WTC11 (cell line): ENCODE results near the gene NPAS3. TPM values are rescaled to one million over a fixed set of nuclear protein-coding genes. Genes with fewer than 3 reads are reported as not detected.

Source experiments
- ATAC-seq: fragments of 200-7000 bp; cut with Tn5 transposase; 2 replicates; pipeline ENCODE4 v1.10.0; 2021; ENCODE audit warnings: mild to moderate bottlenecking, moderate library complexity
- CTCF ChIA-PET: fragments of 300-600 bp; sonication (Branson Sonifier 250); formaldehyde crosslinking; loops from one replicate; lab custom pipeline; 2021; ENCODE audit warnings: antibody characterized with exemption; lab: Charles Lee
- POLR2A ChIA-PET: fragments of 350-600 bp; sonication (Branson Sonifier 250); formaldehyde crosslinking; loops from one replicate; lab custom pipeline; 2021; ENCODE audit warnings: antibody characterized with exemption; lab: Charles Lee
- DNase-seq: peaks from one replicate; pipeline ENCODE4 v3.0.0; 2021; ENCODE audit warnings: low spot score
- H3K27ac Mint-ChIP-seq: 2 replicates; pipeline ENCODE4 v1.8.0; 2021; ENCODE audit warnings: mixed read lengths
- H3K27me3 Mint-ChIP-seq: 2 replicates; pipeline ENCODE4 v1.8.0; 2021; ENCODE audit warnings: low read depth, mild to moderate bottlenecking, moderate library complexity, mixed read lengths
- H3K36me3 Mint-ChIP-seq: 2 replicates; pipeline ENCODE4 v1.8.0; 2021; ENCODE audit warnings: mixed read lengths
- H3K4me1 Mint-ChIP-seq: 2 replicates; pipeline ENCODE4 v1.8.0; 2022; ENCODE audit warnings: mixed read lengths
- H3K4me3 Mint-ChIP-seq: 2 replicates; pipeline ENCODE4 v1.8.0; 2021; ENCODE audit warnings: mild to moderate bottlenecking, moderate library complexity, mixed read lengths
- H3K9me3 Mint-ChIP-seq: 2 replicates; pipeline ENCODE4 v1.8.0; 2021; ENCODE audit warnings: mixed read lengths
- CBFB ChIP-seq: sonication (generic); formaldehyde crosslinking; IDR thresholded peaks from 2 replicates; pipeline ENCODE4 v1.8.1; 2022; ENCODE audit warnings: mild to moderate bottlenecking, low read depth, missing genetic modification reagents
- E2F1 ChIP-seq: sonication (generic); formaldehyde crosslinking; IDR thresholded peaks from 2 replicates; pipeline ENCODE4 v1.8.0; 2022; ENCODE audit warnings: mild to moderate bottlenecking, missing genetic modification reagents
- ERG ChIP-seq: fragments of 250-450 bp; sonication (Bioruptor Pico); IDR thresholded peaks from 2 replicates; pipeline ENCODE4 v1.8.0; 2021; ENCODE audit warnings: mild to moderate bottlenecking
- ETV6 ChIP-seq: sonication (generic); formaldehyde crosslinking; IDR thresholded peaks from 2 replicates; pipeline ENCODE4 v1.8.1; 2022; ENCODE audit warnings: mild to moderate bottlenecking, missing genetic modification reagents
- FOXP1 ChIP-seq: sonication (generic); formaldehyde crosslinking; IDR thresholded peaks from 2 replicates; pipeline ENCODE4 v1.8.0; 2022; ENCODE audit warnings: missing genetic modification reagents, mild to moderate bottlenecking, moderate library complexity, borderline replicate concordance
- IRF2 ChIP-seq: sonication (generic); formaldehyde crosslinking; IDR thresholded peaks from 2 replicates; pipeline ENCODE4 v1.8.0; 2022; ENCODE audit warnings: low read depth, missing genetic modification reagents, borderline replicate concordance
- MAX ChIP-seq: sonication (generic); formaldehyde crosslinking; IDR thresholded peaks from 2 replicates; pipeline ENCODE4 v1.8.0; 2022; ENCODE audit warnings: mild to moderate bottlenecking, missing genetic modification reagents
- MXD4 ChIP-seq: fragments of 250-450 bp; sonication (Bioruptor Pico); IDR thresholded peaks from 2 replicates; pipeline ENCODE4 v1.8.0; 2021; ENCODE audit warnings: mild to moderate bottlenecking, moderate library complexity, borderline replicate concordance
- PREB ChIP-seq: sonication (generic); formaldehyde crosslinking; IDR thresholded peaks from 2 replicates; pipeline ENCODE4 v1.8.1; 2022; ENCODE audit warnings: mild to moderate bottlenecking, missing genetic modification reagents, moderate library complexity, borderline replicate concordance
- RELA ChIP-seq: sonication (generic); formaldehyde crosslinking; IDR thresholded peaks from 2 replicates; pipeline ENCODE4 v1.8.1; 2022; ENCODE audit warnings: missing genetic modification reagents, mild to moderate bottlenecking, borderline replicate concordance
- RORB ChIP-seq: fragments of 250-450 bp; sonication (Bioruptor Pico); IDR thresholded peaks from 2 replicates; pipeline ENCODE4 v1.9.0; 2021; ENCODE audit warnings: mild to moderate bottlenecking
- TEAD4 ChIP-seq: sonication (generic); formaldehyde crosslinking; IDR thresholded peaks from 2 replicates; pipeline ENCODE4 v1.8.0; 2022; ENCODE audit warnings: mild to moderate bottlenecking, missing genetic modification reagents
- ZNF317 ChIP-seq: sonication (generic); formaldehyde crosslinking; IDR thresholded peaks from 2 replicates; pipeline ENCODE4 v1.8.1; 2023; ENCODE audit warnings: low read depth, mild to moderate bottlenecking, moderate library complexity, missing genetic modification reagents, borderline replicate concordance
- ZNF396 ChIP-seq: fragments of 250-450 bp; sonication (Bioruptor Pico); IDR thresholded peaks from 2 replicates; pipeline ENCODE4 v1.8.0; 2021; ENCODE audit warnings: mild to moderate bottlenecking, moderate library complexity, borderline replicate concordance
- total RNA-seq: library from RNA; stranded (reverse); gene quantifications from 3 replicates; pipeline ENCODE4 v1.2.3, GENCODE V29; 2021
- TF ChIP-seq, protein P1 (sequence below): sonication (generic); formaldehyde crosslinking; IDR thresholded peaks from 2 replicates; pipeline ENCODE4 v1.8.0; 2022; ENCODE audit warnings: missing genetic modification reagents
- TF ChIP-seq, protein P2 (sequence below): sonication (generic); formaldehyde crosslinking; IDR thresholded peaks from 2 replicates; pipeline ENCODE4 v1.8.1; 2022; ENCODE audit warnings: missing genetic modification reagents, borderline replicate concordance
- TF ChIP-seq, protein P3 (sequence below): sonication (generic); formaldehyde crosslinking; conservative IDR thresholded peaks from 2 replicates; pipeline ENCODE4 v1.8.1; 2022; ENCODE audit warnings: mild to moderate bottlenecking, missing genetic modification reagents
- TF ChIP-seq, protein P4 (sequence below): fragments of 250-450 bp; sonication (Bioruptor Pico); IDR thresholded peaks from 2 replicates; pipeline ENCODE4 v1.9.0; 2021; ENCODE audit warnings: moderate library complexity, mild to moderate bottlenecking, inconsistent platforms, borderline replicate concordance

Gene NPAS3
- total RNA-seq, 1 experiment from 2014 or later: 3.2 TPM

GRCh38 chr14:33764876-33765650, 826.4 kb downstream of the NPAS3 start (continued):
- TF ChIP-seq, protein P1, sequence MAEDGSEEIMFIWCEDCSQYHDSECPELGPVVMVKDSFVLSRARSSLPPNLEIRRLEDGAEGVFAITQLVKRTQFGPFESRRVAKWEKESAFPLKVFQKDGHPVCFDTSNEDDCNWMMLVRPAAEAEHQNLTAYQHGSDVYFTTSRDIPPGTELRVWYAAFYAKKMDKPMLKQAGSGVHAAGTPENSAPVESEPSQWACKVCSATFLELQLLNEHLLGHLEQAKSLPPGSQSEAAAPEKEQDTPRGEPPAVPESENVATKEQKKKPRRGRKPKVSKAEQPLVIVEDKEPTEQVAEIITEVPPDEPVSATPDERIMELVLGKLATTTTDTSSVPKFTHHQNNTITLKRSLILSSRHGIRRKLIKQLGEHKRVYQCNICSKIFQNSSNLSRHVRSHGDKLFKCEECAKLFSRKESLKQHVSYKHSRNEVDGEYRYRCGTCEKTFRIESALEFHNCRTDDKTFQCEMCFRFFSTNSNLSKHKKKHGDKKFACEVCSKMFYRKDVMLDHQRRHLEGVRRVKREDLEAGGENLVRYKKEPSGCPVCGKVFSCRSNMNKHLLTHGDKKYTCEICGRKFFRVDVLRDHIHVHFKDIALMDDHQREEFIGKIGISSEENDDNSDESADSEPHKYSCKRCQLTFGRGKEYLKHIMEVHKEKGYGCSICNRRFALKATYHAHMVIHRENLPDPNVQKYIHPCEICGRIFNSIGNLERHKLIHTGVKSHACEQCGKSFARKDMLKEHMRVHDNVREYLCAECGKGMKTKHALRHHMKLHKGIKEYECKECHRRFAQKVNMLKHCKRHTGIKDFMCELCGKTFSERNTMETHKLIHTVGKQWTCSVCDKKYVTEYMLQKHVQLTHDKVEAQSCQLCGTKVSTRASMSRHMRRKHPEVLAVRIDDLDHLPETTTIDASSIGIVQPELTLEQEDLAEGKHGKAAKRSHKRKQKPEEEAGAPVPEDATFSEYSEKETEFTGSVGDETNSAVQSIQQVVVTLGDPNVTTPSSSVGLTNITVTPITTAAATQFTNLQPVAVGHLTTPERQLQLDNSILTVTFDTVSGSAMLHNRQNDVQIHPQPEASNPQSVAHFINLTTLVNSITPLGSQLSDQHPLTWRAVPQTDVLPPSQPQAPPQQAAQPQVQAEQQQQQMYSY (CRISPR knock-in tag): no peak

- Mint-ChIP-seq H3K27me3 (no peaks in the 10 kb centered on the region), H3K9me3 (no peaks in the 10 kb centered on the region), H3K27ac (no peak overlapping the region), H3K4me1 (peaks cover 53% of the 10 kb centered on the region)
- CTCF ChIA-PET: no interaction called here
- TF ChIP-seq MXD4 (no peak), ETV6 (CRISPR knock-in tag) (no peak)
- TF ChIP-seq, all 79 proteins: peak for 0
- POLR2A ChIA-PET: interaction anchor here (0.6 to 0.7 kb wide), 2 partner anchors 659 to 1448 kb away, joined by 3 to 5 read pairs; no protein-coding TSS in a partner anchor
- DNase-seq (no peak), ATAC-seq (no peak)
- no peaks in the 10 kb centered on the region for H3K36me3 Mint-ChIP-seq
- no peak overlapping the region for H3K4me3 Mint-ChIP-seq
Observed at GRCh38 chr14:33767586-33768457, 829.1 kb downstream of the NPAS3 start.

DNA sequence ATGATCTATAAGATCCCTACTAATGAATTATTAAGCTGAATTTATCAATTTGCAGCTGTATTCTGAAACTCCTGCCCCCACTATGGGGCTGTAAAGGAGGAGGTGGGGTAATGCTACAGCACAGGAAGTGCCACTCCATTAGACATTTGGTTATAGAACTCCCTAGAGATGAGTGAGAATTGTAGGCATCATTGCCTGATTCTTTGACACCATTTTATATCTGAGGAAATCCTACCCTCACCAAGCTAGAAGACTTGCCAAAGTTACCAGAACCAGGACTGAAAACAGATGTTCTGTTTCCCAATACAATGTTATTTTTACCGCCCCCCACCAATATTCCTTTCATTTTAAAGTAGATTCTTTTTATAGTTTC, 829.8 kb downstream of the NPAS3 start:
- CTCF ChIA-PET: no interaction called here
- Mint-ChIP-seq H3K4me3 (no peak overlapping the region), H3K9me3 (no peaks in the 10 kb centered on the region)

More for the DNA sequence above, 829.8 kb downstream of the NPAS3 start:
- POLR2A ChIA-PET: no interaction called here
- no peak for ATAC-seq
- Mint-ChIP-seq H3K4me1 (peaks cover 47% of the 10 kb centered on the region), H3K27ac (no peak overlapping the region), H3K27me3 (no peaks in the 10 kb centered on the region)
- TF ChIP-seq ZNF396 (no peak), MAX (CRISPR knock-in tag) (no peak), FOXP1 (CRISPR knock-in tag) (no peak), PREB (CRISPR knock-in tag) (no peak), E2F1 (CRISPR knock-in tag) (no peak), TEAD4 (CRISPR knock-in tag) (no peak), ETV6 (CRISPR knock-in tag) (no peak), CBFB (CRISPR knock-in tag) (no peak), RELA (CRISPR knock-in tag) (no peak), ZNF317 (CRISPR knock-in tag) (no peak), RORB (no peak), IRF2 (CRISPR knock-in tag) (no peak), ERG (CRISPR knock-in tag) (no peak)
- TF ChIP-seq, protein P2, sequence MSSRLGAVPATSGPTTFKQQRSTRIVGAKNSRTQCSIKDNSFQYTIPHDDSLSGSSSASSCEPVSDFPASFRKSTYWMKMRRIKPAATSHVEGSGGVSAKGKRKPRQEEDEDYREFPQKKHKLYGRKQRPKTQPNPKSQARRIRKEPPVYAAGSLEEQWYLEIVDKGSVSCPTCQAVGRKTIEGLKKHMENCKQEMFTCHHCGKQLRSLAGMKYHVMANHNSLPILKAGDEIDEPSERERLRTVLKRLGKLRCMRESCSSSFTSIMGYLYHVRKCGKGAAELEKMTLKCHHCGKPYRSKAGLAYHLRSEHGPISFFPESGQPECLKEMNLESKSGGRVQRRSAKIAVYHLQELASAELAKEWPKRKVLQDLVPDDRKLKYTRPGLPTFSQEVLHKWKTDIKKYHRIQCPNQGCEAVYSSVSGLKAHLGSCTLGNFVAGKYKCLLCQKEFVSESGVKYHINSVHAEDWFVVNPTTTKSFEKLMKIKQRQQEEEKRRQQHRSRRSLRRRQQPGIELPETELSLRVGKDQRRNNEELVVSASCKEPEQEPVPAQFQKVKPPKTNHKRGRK (CRISPR knock-in tag): no peak
- TF ChIP-seq, protein P3, sequence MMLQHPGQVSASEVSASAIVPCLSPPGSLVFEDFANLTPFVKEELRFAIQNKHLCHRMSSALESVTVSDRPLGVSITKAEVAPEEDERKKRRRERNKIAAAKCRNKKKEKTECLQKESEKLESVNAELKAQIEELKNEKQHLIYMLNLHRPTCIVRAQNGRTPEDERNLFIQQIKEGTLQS (CRISPR knock-in tag): no peak
- TF ChIP-seq, protein P4, sequence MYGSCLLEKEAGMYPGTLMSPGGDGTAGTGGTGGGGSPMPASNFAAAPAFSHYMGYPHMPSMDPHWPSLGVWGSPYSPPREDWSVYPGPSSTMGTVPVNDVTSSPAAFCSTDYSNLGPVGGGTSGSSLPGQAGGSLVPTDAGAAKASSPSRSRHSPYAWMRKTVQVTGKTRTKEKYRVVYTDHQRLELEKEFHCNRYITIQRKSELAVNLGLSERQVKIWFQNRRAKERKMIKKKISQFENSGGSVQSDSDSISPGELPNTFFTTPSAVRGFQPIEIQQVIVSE (CRISPR knock-in tag): no peak
- TF ChIP-seq, all 79 proteins: peak for 0
- no peak for DNase-seq
- no peaks in the 10 kb centered on the region for H3K36me3 Mint-ChIP-seq
